ENCODE measurements around the gene ADSS1. TPM values are rescaled to one million over a fixed set of nuclear protein-coding genes. Genes with fewer than 3 reads are reported as not detected.

The ADSS1 gene
- total RNA-seq, 1 donor from 2014 or later, result 3.7 TPM

GRCh38 chr14:104697892-104698583, 26.0 kb upstream of the ADSS1 start:
- DNase-seq (ENCODE audit: extremely low spot score, unreplicated experiment), result no peak

GRCh38 chr14:104698688-104699425, 25.2 kb upstream of the ADSS1 start:
- no peak for TF ChIP-seq CTCF (IDR thresholded peaks at IDR 0.05)
- Mint-ChIP-seq H3K36me3 (ENCODE audit: unreplicated experiment) (peaks cover 5% of the 10 kb centered on the region), H3K9me3 (ENCODE audit: unreplicated experiment) (no peaks in the 10 kb centered on the region), H3K27me3 (ENCODE audit: unreplicated experiment) (no peaks in the 10 kb centered on the region), H3K4me3 (ENCODE audit: unreplicated experiment) (no peak overlapping the region), H3K27ac (ENCODE audit: unreplicated experiment) (peak overlapping the region; percentile 85), H3K4me1 (ENCODE audit: unreplicated experiment) (peaks cover 48% of the 10 kb centered on the region)
- no peak for DNase-seq (ENCODE audit: extremely low spot score, unreplicated experiment)

More at GRCh38 chr14:104697892-104698583, 26.0 kb upstream of the ADSS1 start:
- no peak overlapping the region for H3K4me3 Mint-ChIP-seq (ENCODE audit: unreplicated experiment)
- no peak for TF ChIP-seq CTCF (IDR thresholded peaks at IDR 0.05)
- peaks cover 4% of the 10 kb centered on the region for H3K36me3 Mint-ChIP-seq (ENCODE audit: unreplicated experiment)
- no peaks in the 10 kb centered on the region for H3K27me3 Mint-ChIP-seq (ENCODE audit: unreplicated experiment)
- H3K4me1 Mint-ChIP-seq (ENCODE audit: unreplicated experiment), result peaks cover 50% of the 10 kb centered on the region
- H3K27ac Mint-ChIP-seq (ENCODE audit: unreplicated experiment), result peak overlapping the region; percentile 85
- H3K9me3 Mint-ChIP-seq (ENCODE audit: unreplicated experiment), result no peaks in the 10 kb centered on the region

- peaks cover 9% of the 10 kb centered on the region for H3K36me3 Mint-ChIP-seq (ENCODE audit: unreplicated experiment)
- TF ChIP-seq CTCF (IDR thresholded peaks at IDR 0.05), result no peak
- H3K27me3 Mint-ChIP-seq (ENCODE audit: unreplicated experiment), result no peaks in the 10 kb centered on the region
- no peak overlapping the region for H3K27ac Mint-ChIP-seq (ENCODE audit: unreplicated experiment)
- DNase-seq (ENCODE audit: extremely low spot score, unreplicated experiment), result no peak
- no peak overlapping the region for H3K4me3 Mint-ChIP-seq (ENCODE audit: unreplicated experiment)
- peaks cover 43% of the 10 kb centered on the region for H3K4me1 Mint-ChIP-seq (ENCODE audit: unreplicated experiment)
- no peaks in the 10 kb centered on the region for H3K9me3 Mint-ChIP-seq (ENCODE audit: unreplicated experiment)
Observed at GRCh38 chr14:104699426-104699748, 24.6 kb upstream of the ADSS1 start.

- TF ChIP-seq CTCF (IDR thresholded peaks at IDR 0.05), result no peak
- peaks cover 35% of the 10 kb centered on the region for H3K4me1 Mint-ChIP-seq (ENCODE audit: unreplicated experiment)
- DNase-seq (ENCODE audit: extremely low spot score, unreplicated experiment), result no peak
- no peaks in the 10 kb centered on the region for H3K27me3 Mint-ChIP-seq (ENCODE audit: unreplicated experiment)
- H3K27ac Mint-ChIP-seq (ENCODE audit: unreplicated experiment), result peak overlapping the region; percentile 23
- peaks cover 9% of the 10 kb centered on the region for H3K36me3 Mint-ChIP-seq (ENCODE audit: unreplicated experiment)
- no peaks in the 10 kb centered on the region for H3K9me3 Mint-ChIP-seq (ENCODE audit: unreplicated experiment)
- no peak overlapping the region for H3K4me3 Mint-ChIP-seq (ENCODE audit: unreplicated experiment)
Observed at GRCh38 chr14:104700225-104700651, 23.8 kb upstream of the ADSS1 start.

GRCh38 chr14:104700747-104701217, 23.2 kb upstream of the ADSS1 start:
- Mint-ChIP-seq H3K27ac (ENCODE audit: unreplicated experiment) (peak overlapping the region; percentile 23), H3K36me3 (ENCODE audit: unreplicated experiment) (peaks cover 9% of the 10 kb centered on the region), H3K4me1 (ENCODE audit: unreplicated experiment) (peaks cover 31% of the 10 kb centered on the region), H3K4me3 (ENCODE audit: unreplicated experiment) (no peak overlapping the region), H3K27me3 (ENCODE audit: unreplicated experiment) (no peaks in the 10 kb centered on the region), H3K9me3 (ENCODE audit: unreplicated experiment) (no peaks in the 10 kb centered on the region)
- no peak for DNase-seq (ENCODE audit: extremely low spot score, unreplicated experiment)
- no peak for TF ChIP-seq CTCF (IDR thresholded peaks at IDR 0.05)

All from osteocyte (in vitro differentiated cells).